Measurements from ENCODE around the gene INSRR. TPM values are rescaled to one million over a fixed set of nuclear protein-coding genes. Genes with fewer than 3 reads are reported as not detected.
A peak's percentile ranks its signal among the peaks of the same experiment; 100 is the strongest.

The INSRR gene
- total and polyA plus RNA-seq, 9 of the 15 experiments (the other 6 are each of a cell fraction or from before 2014, with no cell fraction given) = 0.03 to 0.18 (median 0.06) TPM; not detected in 3

DNA sequence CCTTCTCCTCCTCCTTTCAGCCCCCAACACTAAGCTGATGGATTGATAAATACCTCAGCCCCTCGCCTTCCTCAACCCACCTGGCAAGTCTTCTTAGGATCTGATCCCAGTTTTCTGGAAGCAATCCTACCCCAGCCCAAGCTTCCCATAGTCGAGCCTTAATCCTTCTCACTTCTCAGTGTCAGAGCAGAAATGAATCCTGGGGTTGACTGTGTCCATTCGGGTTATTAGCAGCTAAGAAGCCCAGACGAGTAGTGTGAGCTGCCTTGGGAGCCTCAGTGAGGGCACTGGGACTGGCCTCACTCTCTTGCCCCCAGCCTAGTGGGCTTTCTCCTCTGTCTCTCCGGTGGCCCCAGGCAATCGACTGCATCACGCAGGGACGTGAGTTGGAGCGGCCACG lies 22.2 kb upstream of the INSRR start:
- no TSS peak for BruUV-seq (replicated peaks)
- H3K9ac ChIP-seq (ENCODE audit: insufficient read depth in 1 of 2, low read depth in 2 of 2, low read length in 2 of 2) = peak overlapping the region in 1 of 2 experiments; percentile 38; a peak in 2 of 4 replicates
- intact Hi-C loops (cut with micrococcal nuclease) = no loop called here
- DNase-seq (ENCODE audit: extremely low read depth in 1 of 4, low spot score in 3 of 4) (no peak), ATAC-seq (no peak), FAIRE-seq (peak; percentile 44)
- H3K36me3 ChIP-seq (ENCODE audit: control insufficient read depth, insufficient read depth, low read length) = no peaks in the 10 kb centered on the region; the same call in 2 of the 3 replicates
- no peak overlapping the region for H2AFZ ChIP-seq (ENCODE audit: low read depth, low read length)
- in situ Hi-C loops (cut with MboI) = no loop called here
- no peaks in the 10 kb centered on the region for H4K20me1 ChIP-seq (replicated peaks; ENCODE audit: control insufficient read depth, insufficient read depth, low read length)
- ChIA-PET CTCF (ENCODE audit: low intra/inter-chr PET ratio) (no interaction called here), POLR2A (interaction anchor here (0.6 to 1.4 kb wide), 3 partner anchors 11 to 55 kb away, joined by 3 to 4 read pairs (median 4); partner anchors contain the start of gene INSRR)
- WGBS (ENCODE audit: insufficient coverage, low coverage, missing lambda C conversion rate) = 67% methylated on average over 9 of the region's 10 CpGs
- H3K4me2 ChIP-seq (ENCODE audit: insufficient read depth, low read length) = no peak overlapping the region
- H3K9me1 ChIP-seq (ENCODE audit: control insufficient read depth, insufficient read depth, low read length) = no peaks in the 10 kb centered on the region
- H3K79me2 ChIP-seq (ENCODE audit: control insufficient read depth, insufficient read depth, low read length) = no peaks in the 10 kb centered on the region
- H3K4me3 ChIP-seq = no peak overlapping the region
- TF ChIP-seq NFE2L1 (tag; IDR thresholded peaks at IDR 0.05; ENCODE audit: borderline replicate concordance, low read depth) (no peak), HNRNPK (IDR thresholded peaks at IDR 0.05; ENCODE audit: low read depth, low read length, poor library complexity, severe bottlenecking) (no peak), POLR3A (IDR thresholded peaks at IDR 0.05; ENCODE audit: borderline replicate concordance, extremely low read depth, insufficient read depth, insufficient read length) (no peak), MBD2 (IDR thresholded peaks at IDR 0.05; ENCODE audit: borderline replicate concordance, low read depth) (no peak), ZNF184 (CRISPR knock-in tag; IDR thresholded peaks at IDR 0.05) (no peak), HEY1 (CRISPR knock-in tag; IDR thresholded peaks at IDR 0.05; ENCODE audit: borderline replicate concordance) (no peak), ZFX (CRISPR knock-in tag; IDR thresholded peaks at IDR 0.05) (no peak), ZNF212 (CRISPR knock-in tag; IDR thresholded peaks at IDR 0.05) (no peak), SAP30 (IDR thresholded peaks at IDR 0.05; ENCODE audit: borderline replicate concordance, insufficient read depth, low read depth, low read length, poor library complexity, severe bottlenecking) (no peak), ZNF253 (CRISPR knock-in tag; conservative IDR thresholded peaks at IDR 0.05) (no peak), EHMT2 (IDR thresholded peaks at IDR 0.05) (no peak), ZKSCAN1 (IDR thresholded peaks at IDR 0.05; ENCODE audit: low read depth, low read length) (no peak), GTF2A2 (tag; IDR thresholded peaks at IDR 0.05) (no peak), ARID2 (IDR thresholded peaks at IDR 0.05) (no peak), SMAD4 (CRISPR knock-in tag; conservative IDR thresholded peaks at IDR 0.05) (no peak), RAD21 (CRISPR knock-in tag; conservative IDR thresholded peaks at IDR 0.05 in 1 of 2, IDR thresholded peaks at IDR 0.05 in 1 of 2) (no peak)
- TF ChIP-seq, protein P1, sequence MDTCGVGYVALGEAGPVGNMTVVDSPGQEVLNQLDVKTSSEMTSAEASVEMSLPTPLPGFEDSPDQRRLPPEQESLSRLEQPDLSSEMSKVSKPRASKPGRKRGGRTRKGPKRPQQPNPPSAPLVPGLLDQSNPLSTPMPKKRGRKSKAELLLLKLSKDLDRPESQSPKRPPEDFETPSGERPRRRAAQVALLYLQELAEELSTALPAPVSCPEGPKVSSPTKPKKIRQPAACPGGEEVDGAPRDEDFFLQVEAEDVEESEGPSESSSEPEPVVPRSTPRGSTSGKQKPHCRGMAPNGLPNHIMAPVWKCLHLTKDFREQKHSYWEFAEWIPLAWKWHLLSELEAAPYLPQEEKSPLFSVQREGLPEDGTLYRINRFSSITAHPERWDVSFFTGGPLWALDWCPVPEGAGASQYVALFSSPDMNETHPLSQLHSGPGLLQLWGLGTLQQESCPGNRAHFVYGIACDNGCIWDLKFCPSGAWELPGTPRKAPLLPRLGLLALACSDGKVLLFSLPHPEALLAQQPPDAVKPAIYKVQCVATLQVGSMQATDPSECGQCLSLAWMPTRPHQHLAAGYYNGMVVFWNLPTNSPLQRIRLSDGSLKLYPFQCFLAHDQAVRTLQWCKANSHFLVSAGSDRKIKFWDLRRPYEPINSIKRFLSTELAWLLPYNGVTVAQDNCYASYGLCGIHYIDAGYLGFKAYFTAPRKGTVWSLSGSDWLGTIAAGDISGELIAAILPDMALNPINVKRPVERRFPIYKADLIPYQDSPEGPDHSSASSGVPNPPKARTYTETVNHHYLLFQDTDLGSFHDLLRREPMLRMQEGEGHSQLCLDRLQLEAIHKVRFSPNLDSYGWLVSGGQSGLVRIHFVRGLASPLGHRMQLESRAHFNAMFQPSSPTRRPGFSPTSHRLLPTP (IDR thresholded peaks at IDR 0.05; ENCODE audit: borderline replicate concordance, extremely low read depth, insufficient read length) = no peak
- peaks cover 14 to 24% of the 10 kb centered on the region in 2 experiments; a peak in 4 of 5 replicates for H3K4me1 ChIP-seq (replicated peaks in 1 of 2; ENCODE audit: control insufficient read depth in 2 of 2, insufficient read depth in 2 of 2, low read length in 2 of 2)
- H3K9me3 ChIP-seq (replicated peaks; ENCODE audit: control insufficient read depth, insufficient read depth, low read depth, low read length) = no peaks in the 10 kb centered on the region
- H3K27me3 ChIP-seq (ENCODE audit: control insufficient read depth in 2 of 2, insufficient read depth in 2 of 2, low read length in 2 of 2) = no peaks in the 10 kb centered on the region
- no peak overlapping the region for H3K27ac ChIP-seq (ENCODE audit: extremely low read depth, low read depth, low read length)

All from K562 (cell line).